Measurements from ENCODE around the gene SLIT3.

Gene SLIT3

DNA sequence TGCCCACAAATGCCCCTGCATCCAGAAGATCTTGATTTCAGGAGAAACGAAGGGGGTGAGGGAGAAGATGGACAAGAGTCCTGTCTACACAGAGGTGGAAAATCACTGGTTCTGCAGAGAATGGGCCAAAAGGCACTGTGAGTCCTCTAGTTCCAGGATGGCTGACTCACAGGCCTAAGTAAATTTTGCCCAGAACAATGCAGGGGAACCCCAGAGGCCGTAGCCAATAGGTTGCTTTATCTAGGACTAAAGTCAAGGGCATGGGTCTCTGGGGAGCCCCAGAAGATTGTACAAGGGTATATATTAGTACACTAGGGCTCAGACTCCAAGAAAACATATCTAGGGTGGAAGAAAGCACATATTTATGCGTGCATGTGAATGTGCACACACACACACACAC, 98.0 kb downstream of the SLIT3 start:
- TF ChIP-seq, protein P1, sequence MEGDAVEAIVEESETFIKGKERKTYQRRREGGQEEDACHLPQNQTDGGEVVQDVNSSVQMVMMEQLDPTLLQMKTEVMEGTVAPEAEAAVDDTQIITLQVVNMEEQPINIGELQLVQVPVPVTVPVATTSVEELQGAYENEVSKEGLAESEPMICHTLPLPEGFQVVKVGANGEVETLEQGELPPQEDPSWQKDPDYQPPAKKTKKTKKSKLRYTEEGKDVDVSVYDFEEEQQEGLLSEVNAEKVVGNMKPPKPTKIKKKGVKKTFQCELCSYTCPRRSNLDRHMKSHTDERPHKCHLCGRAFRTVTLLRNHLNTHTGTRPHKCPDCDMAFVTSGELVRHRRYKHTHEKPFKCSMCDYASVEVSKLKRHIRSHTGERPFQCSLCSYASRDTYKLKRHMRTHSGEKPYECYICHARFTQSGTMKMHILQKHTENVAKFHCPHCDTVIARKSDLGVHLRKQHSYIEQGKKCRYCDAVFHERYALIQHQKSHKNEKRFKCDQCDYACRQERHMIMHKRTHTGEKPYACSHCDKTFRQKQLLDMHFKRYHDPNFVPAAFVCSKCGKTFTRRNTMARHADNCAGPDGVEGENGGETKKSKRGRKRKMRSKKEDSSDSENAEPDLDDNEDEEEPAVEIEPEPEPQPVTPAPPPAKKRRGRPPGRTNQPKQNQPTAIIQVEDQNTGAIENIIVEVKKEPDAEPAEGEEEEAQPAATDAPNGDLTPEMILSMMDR (IDR thresholded peaks at IDR 0.05; ENCODE audit: low read depth, low read length, missing control alignments): no peak
- H3K4me3 ChIP-seq (ENCODE audit: low read depth, low read length): no peak overlapping the region
- no peak for DNase-seq (ENCODE audit: low read depth)

DNA sequence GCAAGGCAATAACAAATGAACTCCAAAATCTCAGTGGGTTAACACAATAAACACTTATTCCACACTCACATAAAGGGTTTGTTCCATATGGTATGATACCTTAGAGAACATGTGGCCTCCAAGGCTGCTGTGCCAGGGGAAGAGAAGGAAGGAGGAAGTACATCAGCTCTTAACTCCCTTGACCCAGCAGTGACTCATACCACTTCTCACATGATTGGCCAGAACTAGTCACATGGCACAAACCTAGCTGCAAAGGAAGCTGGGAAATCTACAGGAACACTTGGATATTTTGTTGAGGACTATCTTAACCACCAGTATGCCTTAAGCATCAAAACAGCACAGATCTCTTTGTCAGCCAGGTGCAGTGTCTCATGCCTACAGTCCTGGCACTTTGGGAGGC, 99.3 kb downstream of the SLIT3 start:
- TF ChIP-seq, protein P1 (IDR thresholded peaks at IDR 0.05; ENCODE audit: low read depth, low read length, missing control alignments): no peak

DNA sequence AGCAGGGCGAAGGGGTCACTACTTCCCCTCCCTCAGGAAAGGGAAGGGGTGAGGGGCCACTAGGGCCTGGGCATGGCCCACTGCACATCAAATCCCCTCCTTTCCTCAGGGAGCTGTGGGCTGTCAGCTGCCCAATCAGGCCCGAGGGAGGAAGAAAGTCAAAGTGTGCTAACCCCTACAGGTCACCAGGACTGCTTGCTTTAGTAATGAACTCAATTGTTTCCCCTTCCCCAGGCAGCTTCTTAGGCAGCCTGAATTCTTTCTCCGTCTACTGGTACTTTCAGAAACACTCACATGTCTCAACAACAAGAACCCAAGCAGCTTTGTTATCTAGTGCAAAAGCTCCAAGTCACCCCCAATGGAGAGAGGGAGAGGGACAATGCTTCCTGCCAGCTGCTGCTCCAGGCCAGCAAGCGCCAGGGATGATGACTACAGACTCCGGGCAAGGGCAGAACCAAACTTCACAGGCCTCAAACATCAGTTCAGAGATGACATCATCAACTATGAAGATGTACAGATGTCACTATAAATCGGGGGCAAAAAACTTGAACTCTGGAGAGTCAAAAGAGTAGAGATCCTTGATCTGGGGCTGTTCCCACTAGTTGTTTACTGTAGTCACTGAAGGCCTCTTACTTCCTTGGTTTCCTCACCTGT, 100.7 kb downstream of the SLIT3 start:
- DNase-seq (ENCODE audit: low read depth): no peak
- TF ChIP-seq, protein P1 (IDR thresholded peaks at IDR 0.05; ENCODE audit: low read depth, low read length, missing control alignments): no peak
- no peak overlapping the region for H3K4me3 ChIP-seq (ENCODE audit: low read depth, low read length)

More for the DNA sequence above, 99.3 kb downstream of the SLIT3 start:
- no peak overlapping the region for H3K4me3 ChIP-seq (ENCODE audit: low read depth, low read length)
- no peak for DNase-seq (ENCODE audit: low read depth)

DNA sequence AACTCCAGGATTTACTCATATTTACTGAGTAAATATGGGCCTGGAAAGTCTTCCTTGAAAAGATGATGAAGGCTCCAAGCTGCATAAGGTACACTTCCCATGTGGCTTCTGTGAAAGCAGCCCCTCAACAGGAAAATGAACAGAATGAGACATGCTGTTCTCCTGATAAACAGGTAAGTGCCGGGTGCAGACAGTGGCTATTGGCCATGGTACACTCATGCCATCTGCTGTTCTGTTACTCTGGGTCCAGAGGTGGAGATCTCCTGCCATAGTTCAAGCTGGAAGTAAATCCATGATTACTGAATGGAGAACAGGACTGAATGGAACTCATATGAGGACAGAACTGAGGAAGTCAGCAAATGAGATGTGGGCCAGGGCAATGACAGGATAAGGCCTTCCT, 103.6 kb downstream of the SLIT3 start:
- TF ChIP-seq, protein P1 (IDR thresholded peaks at IDR 0.05; ENCODE audit: low read depth, low read length, missing control alignments): no peak
- no peak for DNase-seq (ENCODE audit: low read depth)

DNA sequence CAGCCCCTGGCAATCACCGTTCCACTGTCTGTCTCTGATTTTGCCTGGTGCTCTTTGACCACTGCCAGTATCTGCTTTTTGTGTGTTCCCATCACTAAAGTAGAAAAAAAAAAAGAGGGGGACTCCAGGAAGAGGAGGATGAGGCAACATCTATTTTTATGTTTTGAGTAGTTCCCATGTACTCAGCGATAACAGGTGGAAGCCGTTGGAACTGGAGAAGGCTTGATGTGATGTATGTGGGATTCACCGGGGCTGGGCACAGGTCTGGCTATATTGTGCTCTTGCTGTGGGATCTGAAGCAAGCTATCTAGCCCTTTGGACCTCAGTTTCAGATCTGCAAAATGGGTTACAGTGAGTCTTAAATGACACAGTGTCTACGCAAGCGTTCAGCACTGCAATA, 104.9 kb downstream of the SLIT3 start:
- DNase-seq (ENCODE audit: low read depth): no peak
- no peak overlapping the region for H3K4me3 ChIP-seq (ENCODE audit: low read depth, low read length)
- TF ChIP-seq, protein P1 (IDR thresholded peaks at IDR 0.05; ENCODE audit: low read depth, low read length, missing control alignments): no peak

More for the DNA sequence above, 103.6 kb downstream of the SLIT3 start:
- no peak overlapping the region for H3K4me3 ChIP-seq (ENCODE audit: low read depth, low read length)

DNA sequence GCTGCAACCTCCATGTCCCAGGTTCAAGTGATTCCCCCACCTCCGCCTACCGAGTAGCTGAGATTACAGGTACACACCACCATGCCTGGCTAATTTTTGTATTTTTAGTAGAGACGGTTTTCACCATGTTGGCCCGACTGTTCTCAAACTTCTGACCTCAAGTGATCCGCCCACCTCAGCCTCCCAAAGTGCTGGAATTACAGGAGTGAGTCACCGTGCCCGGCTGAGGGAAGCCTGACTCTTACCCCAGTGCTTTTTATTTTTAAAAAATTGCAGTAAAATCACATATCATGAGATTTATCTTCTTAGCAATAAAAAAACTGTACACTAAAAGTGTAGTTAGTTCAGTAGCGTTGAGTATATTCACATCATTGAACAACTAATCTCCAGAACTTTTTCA, 105.3 kb downstream of the SLIT3 start:
- H3K4me3 ChIP-seq (ENCODE audit: low read depth, low read length): no peak overlapping the region
- DNase-seq (ENCODE audit: low read depth): no peak
- TF ChIP-seq, protein P1 (IDR thresholded peaks at IDR 0.05; ENCODE audit: low read depth, low read length, missing control alignments): no peak

DNA sequence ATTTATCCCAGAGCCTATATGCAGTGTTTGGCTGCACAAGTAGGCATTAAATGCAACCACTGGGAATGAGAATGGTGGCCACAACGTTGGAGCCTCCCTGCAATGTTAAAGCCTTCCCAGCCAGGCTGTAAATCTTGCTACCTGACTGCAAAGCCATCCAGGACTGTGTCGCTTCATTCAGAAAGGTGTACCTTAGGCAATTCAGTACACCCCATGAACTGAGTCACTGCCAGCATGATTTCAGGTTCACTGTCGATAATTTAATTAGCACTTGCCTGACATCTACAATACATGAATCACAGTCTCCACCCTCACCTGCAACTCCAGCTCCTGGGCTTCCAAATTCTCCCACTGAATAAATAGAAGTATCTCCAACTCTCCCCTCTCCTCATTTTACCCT, 108.4 kb downstream of the SLIT3 start:
- DNase-seq (ENCODE audit: low read depth): no peak
- H3K4me3 ChIP-seq (ENCODE audit: low read depth, low read length): no peak overlapping the region
- TF ChIP-seq, protein P1 (IDR thresholded peaks at IDR 0.05; ENCODE audit: low read depth, low read length, missing control alignments): no peak
